ENCODE measurements around the gene TLE4.
"Not testable (repeated sequence)": the region's sequence is repeated elsewhere in the genome, so short reads cannot be mapped to it uniquely, and the experiment has no call there.

The TLE4 gene

GRCh38 chr9:79745752-79746336, 174.1 kb downstream of the TLE4 start:
- no peak for DNase-seq

- not testable (repeated sequence) for DNase-seq
These were observed 180.2 kb downstream of the TLE4 start for GRCh38 chr9:79751895-79752466.

- no peak for DNase-seq
These were observed 184.6 kb downstream of the TLE4 start for GRCh38 chr9:79756414-79756813.

- no peak for DNase-seq
These were observed 185.3 kb downstream of the TLE4 start for GRCh38 chr9:79757074-79757473.

DNA sequence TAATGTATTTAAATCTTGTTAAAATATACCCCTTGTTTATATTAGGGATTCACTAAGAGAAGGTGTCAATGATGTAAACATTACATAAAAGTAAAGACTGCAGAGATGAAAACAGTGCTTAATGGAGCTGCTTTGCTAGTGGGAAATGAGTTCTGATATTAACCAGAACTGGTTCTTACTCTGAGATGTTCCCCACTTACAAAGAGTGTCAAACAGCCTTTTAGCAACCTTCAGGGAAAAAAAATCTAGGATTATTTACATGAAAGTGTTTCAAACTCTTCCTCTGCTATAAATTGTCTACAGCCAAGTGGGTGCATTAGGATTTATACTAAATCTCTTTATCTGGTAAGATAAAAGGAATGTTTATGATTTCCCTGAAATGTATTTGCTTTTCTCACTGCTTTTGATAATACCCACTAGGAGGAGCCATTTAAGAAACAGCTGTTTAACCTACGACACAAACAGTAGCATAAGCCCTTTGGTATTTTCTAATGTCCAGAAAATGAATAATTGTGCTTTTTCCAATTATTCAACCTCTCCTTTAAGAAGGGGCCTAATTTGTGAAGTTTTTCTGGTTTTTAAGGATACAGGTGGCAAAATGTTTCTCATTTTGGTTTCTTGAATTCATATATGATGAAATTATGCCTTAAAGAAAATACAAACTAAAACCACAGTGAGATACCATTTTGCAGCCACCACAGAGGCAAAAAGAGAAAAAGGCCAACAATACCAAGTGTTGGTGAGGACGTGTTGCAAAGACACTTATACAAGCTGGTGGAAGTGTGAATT, 186.3 kb downstream of the TLE4 start:
- no peak for DNase-seq

DNA sequence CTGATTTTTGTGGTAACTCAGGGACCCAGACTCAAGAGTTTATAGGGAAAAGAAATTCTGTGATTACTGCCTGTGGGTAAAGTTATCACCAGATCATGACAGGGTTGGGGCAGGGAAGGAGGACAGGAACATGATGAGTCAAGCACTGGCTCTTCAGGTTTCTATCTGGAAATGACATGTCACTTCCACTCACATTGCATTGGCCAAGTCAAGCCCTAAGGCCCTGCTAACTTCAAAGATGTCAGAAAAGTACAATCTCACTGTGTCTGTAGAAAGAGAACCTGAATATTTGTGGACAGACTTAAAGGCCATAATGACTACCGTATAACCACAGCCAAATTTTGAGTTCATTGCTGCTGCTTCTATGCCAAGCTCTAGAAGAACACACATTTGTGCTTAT, 187.7 kb downstream of the TLE4 start:
- no peak for DNase-seq

DNA sequence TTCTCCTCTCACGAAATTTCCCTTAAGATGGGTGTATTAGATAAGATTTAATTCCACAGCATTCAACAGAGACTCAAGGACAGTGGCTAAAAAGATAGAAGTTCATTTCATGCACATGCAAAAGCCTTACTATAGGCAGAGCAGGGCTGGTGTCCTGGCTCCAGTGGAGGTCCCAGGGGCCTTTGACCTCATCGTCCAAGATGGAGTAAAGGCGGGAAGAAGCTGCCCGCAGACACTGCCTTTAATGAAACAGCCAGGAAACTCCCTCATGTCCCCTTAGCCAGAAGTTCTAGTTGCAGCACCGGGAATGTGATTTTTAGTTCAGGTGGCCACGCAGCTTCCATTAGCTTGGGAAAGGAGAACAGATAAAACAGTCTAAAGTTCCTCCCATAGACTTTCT, 190.3 kb downstream of the TLE4 start:
- no peak for DNase-seq

DNA sequence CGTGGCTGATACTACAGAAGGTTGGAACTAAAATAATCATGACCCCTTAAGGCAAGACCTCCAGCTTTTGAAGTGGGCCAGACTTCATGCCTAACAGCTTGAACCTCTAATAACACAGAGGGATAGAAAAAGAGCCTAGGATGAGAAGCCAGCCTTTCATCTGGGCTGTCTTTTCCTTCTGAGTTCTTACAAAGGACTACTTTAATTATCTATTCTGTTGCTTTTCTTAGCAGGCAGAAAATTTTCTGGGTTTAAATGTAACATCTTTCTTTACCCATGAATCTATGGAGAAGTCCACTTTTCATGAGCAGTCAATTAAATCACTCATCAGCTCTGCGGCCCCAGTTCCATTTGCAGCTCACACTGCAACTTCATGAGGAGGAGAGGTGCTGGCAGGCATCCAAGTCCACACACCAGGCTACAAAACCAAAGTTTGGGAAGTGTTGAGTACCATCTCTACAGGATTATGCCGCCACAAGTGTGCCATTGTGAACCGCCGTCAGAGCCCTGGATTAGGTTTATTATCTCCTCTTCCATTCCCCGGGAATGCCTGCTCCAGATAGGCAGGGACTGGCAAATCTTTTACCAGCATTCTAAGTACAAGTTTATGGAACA, 192.0 kb downstream of the TLE4 start:
- DNase-seq: no peak

DNA sequence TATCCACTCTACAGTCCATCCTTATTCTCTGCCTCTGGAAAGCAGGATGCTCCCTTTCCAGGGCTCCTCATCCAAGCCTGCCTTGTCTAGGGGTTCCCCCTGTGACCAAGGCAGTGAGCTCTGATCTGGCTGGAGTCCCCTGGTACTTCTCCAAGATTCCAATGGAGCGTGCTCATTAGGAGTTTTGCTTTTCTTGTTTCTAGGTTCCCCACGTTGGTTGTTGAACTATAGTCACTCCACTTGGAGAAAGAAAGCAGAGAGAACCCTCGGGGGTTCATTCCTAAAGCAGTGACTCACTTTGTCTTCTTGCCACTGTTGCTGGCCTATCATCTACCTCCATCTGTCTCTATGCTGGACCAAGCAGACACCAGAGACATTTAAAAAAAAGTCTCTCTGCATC, 192.6 kb downstream of the TLE4 start:
- DNase-seq: no peak

GRCh38 chr9:79765466-79765865, 193.7 kb downstream of the TLE4 start:
- DNase-seq: no peak

DNA sequence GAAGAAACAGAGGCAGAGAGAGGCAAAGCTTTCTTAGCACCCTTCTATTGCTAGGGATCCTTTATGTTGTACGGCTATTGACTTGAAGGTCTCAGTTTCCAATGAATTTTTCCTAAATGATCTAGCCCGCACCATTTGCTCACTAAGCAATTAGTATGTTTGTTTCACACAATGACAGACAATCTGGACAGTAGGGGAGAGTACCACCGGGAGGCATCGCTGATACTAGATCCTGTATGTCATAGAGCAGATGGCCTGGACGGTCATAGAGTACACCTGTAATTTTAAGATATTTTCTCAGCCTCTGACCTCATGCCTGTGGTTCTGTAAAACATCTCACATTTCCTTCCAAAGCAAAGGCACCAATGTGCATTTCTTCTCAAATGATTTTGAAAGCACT, 194.3 kb downstream of the TLE4 start:
- DNase-seq: no peak

- no peak for DNase-seq
These were observed 196.4 kb downstream of the TLE4 start for GRCh38 chr9:79768194-79768593.

- no peak for DNase-seq
These were observed 197.9 kb downstream of the TLE4 start for GRCh38 chr9:79769476-79770275.

DNA sequence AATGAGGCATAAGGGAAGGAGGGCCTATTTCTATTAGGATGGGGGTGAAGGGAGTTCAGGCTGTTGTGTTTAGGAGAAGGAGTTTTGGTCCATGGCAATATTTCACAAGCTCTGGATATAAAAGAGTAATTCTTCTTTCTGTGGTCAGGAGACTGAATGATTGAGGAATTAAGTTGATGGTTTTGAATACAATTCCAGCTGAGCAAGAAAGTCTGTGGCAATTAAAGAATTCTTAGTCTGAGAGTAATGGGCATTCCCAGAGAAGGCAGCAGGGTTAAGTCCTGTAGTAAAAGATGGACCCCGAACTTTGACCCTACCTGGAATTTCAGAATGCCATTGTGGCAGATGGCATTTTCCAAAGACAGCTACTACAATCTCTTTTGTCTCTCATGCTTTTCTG, 202.6 kb downstream of the TLE4 start:
- DNase-seq: no peak

Measured in cortex of kidney (tissue), 1 donor.